ENCODE data around the gene SYF2. TPM values are rescaled to one million over a fixed set of nuclear protein-coding genes. Genes with fewer than 3 reads are reported as not detected.

Gene SYF2
- total and polyA plus RNA-seq, 2 of the 4 experiments (the other 2 are of a cell fraction), result 8.6 to 19.5 TPM

DNA sequence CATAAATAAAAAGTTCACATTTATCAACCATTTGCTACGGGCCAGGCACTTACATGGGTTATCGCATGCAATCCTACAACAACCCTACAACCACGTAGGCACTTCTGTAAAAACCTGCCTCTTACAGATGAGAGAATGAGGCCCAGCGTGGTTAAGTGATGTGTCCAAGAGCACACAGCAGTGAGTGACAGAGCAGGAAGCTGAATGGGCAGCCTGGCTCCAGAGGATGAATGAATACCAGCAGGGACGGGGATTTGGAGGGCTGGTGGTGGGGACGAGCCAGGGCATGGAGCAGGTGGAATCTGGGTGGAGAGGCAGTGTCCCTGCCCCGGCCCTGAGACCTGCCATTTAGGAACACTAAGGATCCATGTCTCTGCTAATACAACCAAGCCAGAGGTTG, 35.5 kb downstream of the SYF2 start:
- Histone ChIP-seq H4K91ac (ENCODE audit: insufficient read depth, low read depth, low read length) (no peak overlapping the region), H3K36me3 (ENCODE audit: control insufficient read depth, insufficient read depth, low read length) (no peaks in the 10 kb centered on the region), H2AK9ac (replicated peaks; ENCODE audit: low read depth, low read length, poor library complexity) (no peak overlapping the region), H3K79me1 (ENCODE audit: low read depth in 1 of 2, low read length in 2 of 2) (no peaks in the 10 kb centered on the region), H3K18ac (ENCODE audit: low read depth, low read length) (no peak overlapping the region), H3K27ac (ENCODE audit: insufficient read depth, low read length) (no peak overlapping the region), H4K20me1 (ENCODE audit: insufficient read depth, low read length) (no peaks in the 10 kb centered on the region), H2AFZ (replicated peaks; ENCODE audit: low read length, poor library complexity) (peak overlapping the region; percentile 41), H3K9me3 (ENCODE audit: control insufficient read depth, insufficient read depth, low read length) (no peaks in the 10 kb centered on the region), H3K9me1 (ENCODE audit: insufficient read depth, low read length) (no peaks in the 10 kb centered on the region), H2BK5ac (ENCODE audit: low read depth, low read length, poor library complexity, severe bottlenecking) (no peak overlapping the region), H3K14ac (replicated peaks; ENCODE audit: low read depth, low read length) (no peak overlapping the region), H3K4ac (ENCODE audit: low read depth, low read length) (no peak overlapping the region), H3K4me2 (ENCODE audit: low read depth, low read length) (no peak overlapping the region), H3K9ac (ENCODE audit: low read depth, low read length) (no peak overlapping the region), H3K4me1 (ENCODE audit: control insufficient read depth, insufficient read depth, low read length) (no peaks in the 10 kb centered on the region; the same call in 1 of the 2 replicates), H4K8ac (ENCODE audit: low read depth in 2 of 2, low read length in 2 of 2) (no peak overlapping the region), H3K4me3 (ENCODE audit: insufficient read depth, low read depth, low read length) (no peak overlapping the region), H2BK120ac (ENCODE audit: low read depth, low read length) (no peak overlapping the region), H2AK5ac (ENCODE audit: low read depth, low read length) (no peak overlapping the region), H3K56ac (ENCODE audit: extremely low read depth, insufficient read depth, low read length) (no peak overlapping the region), H3K23ac (ENCODE audit: low read depth, low read length) (no peak overlapping the region), H2BK15ac (ENCODE audit: low read depth, low read length) (no peak overlapping the region), H2BK20ac (ENCODE audit: low read depth, low read length) (no peak overlapping the region), H3K27me3 (ENCODE audit: control insufficient read depth, insufficient read depth, low read length) (peaks cover 73% of the 10 kb centered on the region), H4K5ac (ENCODE audit: low read depth, low read length) (no peak overlapping the region)
- dilution Hi-C loops (cut with HindIII; ENCODE audit: low sequenced_read_pairs, unreplicated experiment) (no loop called here), intact Hi-C loops (cut with micrococcal nuclease) (no loop called here), in situ Hi-C loops (cut with MboI; ENCODE audit: low sequenced_read_pairs) (no loop called here)
- no TSS peak for BruUV-seq (replicated peaks)
- ATAC-seq (ENCODE audit: low read depth), result no peak
- no peak for DNase-seq
- ChIA-PET CTCF (no interaction called here), POLR2A (ENCODE audit: unreplicated experiment) (no interaction called here)
- TF ChIP-seq RFX5 (IDR thresholded peaks at IDR 0.05; ENCODE audit: low read depth, low read length), result no peak
- TF ChIP-seq, protein P1, sequence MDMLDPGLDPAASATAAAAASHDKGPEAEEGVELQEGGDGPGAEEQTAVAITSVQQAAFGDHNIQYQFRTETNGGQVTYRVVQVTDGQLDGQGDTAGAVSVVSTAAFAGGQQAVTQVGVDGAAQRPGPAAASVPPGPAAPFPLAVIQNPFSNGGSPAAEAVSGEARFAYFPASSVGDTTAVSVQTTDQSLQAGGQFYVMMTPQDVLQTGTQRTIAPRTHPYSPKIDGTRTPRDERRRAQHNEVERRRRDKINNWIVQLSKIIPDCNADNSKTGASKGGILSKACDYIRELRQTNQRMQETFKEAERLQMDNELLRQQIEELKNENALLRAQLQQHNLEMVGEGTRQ (IDR thresholded peaks at IDR 0.05; ENCODE audit: low read depth, low read length), result no peak
- no peak for TF ChIP-seq MXI1 (IDR thresholded peaks at IDR 0.05; ENCODE audit: borderline replicate concordance, low read depth, low read length)
- no peak for TF ChIP-seq FOS (IDR thresholded peaks at IDR 0.05; ENCODE audit: low read depth, low read length)
- no peak for TF ChIP-seq POLR2A (IDR thresholded peaks at IDR 0.05; ENCODE audit: low read depth, low read length)
- no peak for TF ChIP-seq CEBPB (IDR thresholded peaks at IDR 0.05; ENCODE audit: low read depth, low read length)
- TF ChIP-seq NFE2L2 (IDR thresholded peaks at IDR 0.05; ENCODE audit: low read depth, low read length), result no peak
- TF ChIP-seq MAFK (IDR thresholded peaks at IDR 0.05; ENCODE audit: low read depth, low read length), result no peak
- no peak for TF ChIP-seq SMC3 (IDR thresholded peaks at IDR 0.05; ENCODE audit: low read depth, low read length)
- TF ChIP-seq, protein P2, sequence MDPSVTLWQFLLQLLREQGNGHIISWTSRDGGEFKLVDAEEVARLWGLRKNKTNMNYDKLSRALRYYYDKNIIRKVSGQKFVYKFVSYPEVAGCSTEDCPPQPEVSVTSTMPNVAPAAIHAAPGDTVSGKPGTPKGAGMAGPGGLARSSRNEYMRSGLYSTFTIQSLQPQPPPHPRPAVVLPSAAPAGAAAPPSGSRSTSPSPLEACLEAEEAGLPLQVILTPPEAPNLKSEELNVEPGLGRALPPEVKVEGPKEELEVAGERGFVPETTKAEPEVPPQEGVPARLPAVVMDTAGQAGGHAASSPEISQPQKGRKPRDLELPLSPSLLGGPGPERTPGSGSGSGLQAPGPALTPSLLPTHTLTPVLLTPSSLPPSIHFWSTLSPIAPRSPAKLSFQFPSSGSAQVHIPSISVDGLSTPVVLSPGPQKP (IDR thresholded peaks at IDR 0.05; ENCODE audit: borderline replicate concordance, low read depth, low read length), result no peak
- no peak for TF ChIP-seq RAD21 (IDR thresholded peaks at IDR 0.05; ENCODE audit: low read length)
- TF ChIP-seq RCOR1 (IDR thresholded peaks at IDR 0.05; ENCODE audit: insufficient replicate concordance, low read length), result no peak
- TF ChIP-seq, protein P3, sequence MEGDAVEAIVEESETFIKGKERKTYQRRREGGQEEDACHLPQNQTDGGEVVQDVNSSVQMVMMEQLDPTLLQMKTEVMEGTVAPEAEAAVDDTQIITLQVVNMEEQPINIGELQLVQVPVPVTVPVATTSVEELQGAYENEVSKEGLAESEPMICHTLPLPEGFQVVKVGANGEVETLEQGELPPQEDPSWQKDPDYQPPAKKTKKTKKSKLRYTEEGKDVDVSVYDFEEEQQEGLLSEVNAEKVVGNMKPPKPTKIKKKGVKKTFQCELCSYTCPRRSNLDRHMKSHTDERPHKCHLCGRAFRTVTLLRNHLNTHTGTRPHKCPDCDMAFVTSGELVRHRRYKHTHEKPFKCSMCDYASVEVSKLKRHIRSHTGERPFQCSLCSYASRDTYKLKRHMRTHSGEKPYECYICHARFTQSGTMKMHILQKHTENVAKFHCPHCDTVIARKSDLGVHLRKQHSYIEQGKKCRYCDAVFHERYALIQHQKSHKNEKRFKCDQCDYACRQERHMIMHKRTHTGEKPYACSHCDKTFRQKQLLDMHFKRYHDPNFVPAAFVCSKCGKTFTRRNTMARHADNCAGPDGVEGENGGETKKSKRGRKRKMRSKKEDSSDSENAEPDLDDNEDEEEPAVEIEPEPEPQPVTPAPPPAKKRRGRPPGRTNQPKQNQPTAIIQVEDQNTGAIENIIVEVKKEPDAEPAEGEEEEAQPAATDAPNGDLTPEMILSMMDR (conservative IDR thresholded peaks at IDR 0.05; ENCODE audit: low read depth, low read length), result no peak
- no CpG with 5 or more reads among the region's 7 CpGs for WGBS, 2 experiments (ENCODE audit: extremely low coverage in 2 of 2, insufficient read length in 1 of 2)
